Loucy (cell line): ENCODE data around the gene NR1D2.
"Not testable (repeated sequence)": the region's sequence is repeated elsewhere in the genome, so short reads cannot be mapped to it uniquely, and the experiment has no call there.

Experiments
- H2AFZ ChIP-seq: fragments of 200-600 bp; sonication (generic); 2 replicates; pipeline ENCODE4 v1.6.0; 2016; ENCODE audit warnings: antibody characterized with exemption, mild to moderate bottlenecking, low read length, moderate library complexity
- H3F3A ChIP-seq: fragments of 200-600 bp; 2 replicates; pipeline ENCODE4 v1.6.0; 2016; ENCODE audit warnings: antibody characterized with exemption, low read depth, mild to moderate bottlenecking
- H3K27me3 ChIP-seq: fragments of 200-600 bp; sonication (generic); 2 replicates; pipeline ENCODE4 v1.6.1; 2014; ENCODE audit warnings: low read length, mild to moderate bottlenecking; ENCODE audit not compliant: insufficient read depth, poor library complexity, severe bottlenecking
- H3K36me3 ChIP-seq: fragments of 200-600 bp; sonication (generic); 2 replicates; pipeline ENCODE4 v1.6.1; 2016; ENCODE audit warnings: low read length; ENCODE audit not compliant: insufficient read depth
- H3K4me1 ChIP-seq: fragments of 200-600 bp; sonication (generic); 2 replicates; pipeline ENCODE4 v1.5.1; 2014; ENCODE audit warnings: low read length, mild to moderate bottlenecking; ENCODE audit not compliant: insufficient read depth, poor library complexity, severe bottlenecking
- H3K4me2 ChIP-seq: fragments of 200-600 bp; sonication (generic); 2 replicates; pipeline ENCODE4 v1.6.0; 2014; ENCODE audit warnings: antibody characterized with exemption, low read length, low read depth, mild to moderate bottlenecking; ENCODE audit not compliant: poor library complexity, severe bottlenecking
- H3K4me3 ChIP-seq: fragments of 200-600 bp; sonication (generic); 2 replicates; pipeline ENCODE4 v1.5.1; 2014; ENCODE audit warnings: low read length, mild to moderate bottlenecking, mixed read lengths; ENCODE audit not compliant: poor library complexity, severe bottlenecking
- H3K79me2 ChIP-seq: fragments of 200-600 bp; sonication (generic); 2 replicates; pipeline ENCODE4 v1.6.1; 2014; ENCODE audit warnings: low read length; ENCODE audit not compliant: insufficient read depth
- H3K9ac ChIP-seq: fragments of 200-600 bp; sonication (generic); 2 replicates; pipeline ENCODE4 v1.6.0; 2014; ENCODE audit warnings: mild to moderate bottlenecking, low read depth, low read length, moderate library complexity; ENCODE audit not compliant: poor library complexity, severe bottlenecking
- H3K9me2 ChIP-seq: fragments of 200-600 bp; sonication (generic); replicated peaks from 2 replicates; pipeline ENCODE4 v1.6.1; 2016; ENCODE audit warnings: low read depth, low read length, mixed read lengths
- H3K9me3 ChIP-seq: fragments of 200-600 bp; sonication (generic); 2 replicates; pipeline ENCODE4 v1.6.1; 2014; ENCODE audit warnings: mild to moderate bottlenecking, antibody characterized with exemption, low read length, low read depth; ENCODE audit not compliant: insufficient read depth
- H4K20me1 ChIP-seq: fragments of 200-600 bp; sonication (generic); 2 replicates; pipeline ENCODE4 v1.6.0; 2014; ENCODE audit warnings: antibody characterized with exemption, low read length, mild to moderate bottlenecking; ENCODE audit not compliant: insufficient read depth, poor library complexity, severe bottlenecking
- CTCF ChIP-seq: fragments of 200-600 bp; sonication (generic); conservative IDR thresholded peaks from 2 replicates; pipeline ENCODE4 v1.5.1; 2014; ENCODE audit warnings: mild to moderate bottlenecking, antibody characterized with exemption, low read length
- EZH2phosphoT487 ChIP-seq: fragments of 200-600 bp; IDR thresholded peaks from 2 replicates; pipeline ENCODE4 v1.6.1; 2018; ENCODE audit warnings: antibody characterized with exemption, mild to moderate bottlenecking, moderate library complexity, borderline replicate concordance

Gene NR1D2

GRCh38 chr3:24004171-24004938, 59.3 kb downstream of the NR1D2 start:
- H3K9me2 ChIP-seq: no peaks in the 10 kb centered on the region
- H2AFZ ChIP-seq: no peak overlapping the region
- no peaks in the 10 kb centered on the region for H3K4me1 ChIP-seq
- no peaks in the 10 kb centered on the region for H3F3A ChIP-seq
- H3K4me2 ChIP-seq: no peak overlapping the region
- H3K36me3 ChIP-seq: no peaks in the 10 kb centered on the region
- H3K79me2 ChIP-seq: no peaks in the 10 kb centered on the region
- H3K27me3 ChIP-seq: no peaks in the 10 kb centered on the region
- H3K9me3 ChIP-seq: no peaks in the 10 kb centered on the region
- no peak overlapping the region for H3K4me3 ChIP-seq
- H4K20me1 ChIP-seq: no peaks in the 10 kb centered on the region
- TF ChIP-seq EZH2phosphoT487 (no peak), CTCF (no peak)
- no peak overlapping the region for H3K9ac ChIP-seq

- H3K4me2 ChIP-seq: no peak overlapping the region
- no peaks in the 10 kb centered on the region for H3K27me3 ChIP-seq
- no peaks in the 10 kb centered on the region for H4K20me1 ChIP-seq
- H3K79me2 ChIP-seq: no peaks in the 10 kb centered on the region
- H3K9me3 ChIP-seq: no peaks in the 10 kb centered on the region
- no peak overlapping the region for H3K4me3 ChIP-seq
- TF ChIP-seq CTCF (no peak), EZH2phosphoT487 (no peak)
- no peaks in the 10 kb centered on the region for H3K36me3 ChIP-seq
- no peaks in the 10 kb centered on the region for H3K4me1 ChIP-seq
- no peaks in the 10 kb centered on the region for H3K9me2 ChIP-seq
- H3F3A ChIP-seq: no peaks in the 10 kb centered on the region
- H3K9ac ChIP-seq: no peak overlapping the region
- H2AFZ ChIP-seq: no peak overlapping the region
Measured at GRCh38 chr3:24005669-24006068, 60.6 kb downstream of the NR1D2 start.

GRCh38 chr3:24010834-24011233, 65.7 kb downstream of the NR1D2 start:
- not testable (repeated sequence) for H3K36me3 ChIP-seq, H3K4me2 ChIP-seq, H4K20me1 ChIP-seq, H3K27me3 ChIP-seq, H3K9me2 ChIP-seq, H3F3A ChIP-seq, H3K9ac ChIP-seq, H3K79me2 ChIP-seq, H3K4me1 ChIP-seq, H3K4me3 ChIP-seq, H3K9me3 ChIP-seq, H2AFZ ChIP-seq
